Tibial artery (tissue), 4 donors: ENCODE results near the gene PRR7.

ENCODE experiments used
- DNase-seq, 2 donors: peaks; one replicate each; pipeline ENCODE4 v3.0.0-alpha.2; 2019
- H3K27ac ChIP-seq, 2 donors: fragments of 200-600 bp; sonication (generic) in 1 of 2; 1 replicate in 1 of 2; 2 replicates in 1 of 2; pipeline ENCODE4 v1.5.1; 2018 to 2019; ENCODE audit warnings: mild to moderate bottlenecking in 1 of 2
- H3K27me3 ChIP-seq, 2 donors: fragments of 200-600 bp; sonication (generic) in 1 of 2; one replicate each; pipeline versions ENCODE4 v1.5.1 to v1.6.0; 2016 to 2019
- H3K36me3 ChIP-seq, 3 donors: fragments of 200-600 bp; sonication (generic) in 2 of 3; one replicate each; pipeline ENCODE4 v1.5.1; 2016 to 2019; ENCODE audit warnings: mild to moderate bottlenecking in 2 of 3
- H3K4me1 ChIP-seq, 4 donors: fragments of 200-600 bp; sonication (generic) in 2 of 4; 1 replicate in 3 of 4; 2 replicates in 1 of 4; pipeline ENCODE4 v1.5.1; 2016 to 2019
- H3K4me3 ChIP-seq, 2 donors: fragments of 200-600 bp; sonication (generic) in 1 of 2; 1 replicate in 1 of 2; 2 replicates in 1 of 2; pipeline ENCODE4 v1.5.1; 2018 to 2019; ENCODE audit warnings: mild to moderate bottlenecking in 2 of 2
- H3K9me3 ChIP-seq, 3 donors: fragments of 200-600 bp; sonication (generic) in 1 of 3; one replicate each; pipeline ENCODE4 v1.5.1; 2016 to 2019
- intact Hi-C: fragments of 100-400 bp; cut with DNase I; formaldehyde crosslinking; loops from one replicate; pipeline ENCODE4 v1.15.0; 2023; ENCODE audit warnings: low total_unique reads
- TF ChIP-seq, protein P1 (sequence below), 2 experiments: fragments of 200-600 bp in 1 of 2; fragments of 450-650 bp in 1 of 2; IDR thresholded peaks; one replicate each; pipeline ENCODE4 v1.5.1; 2017 to 2019; ENCODE audit warnings: antibody characterized with exemption in 2 of 2, mild to moderate bottlenecking in 1 of 2, moderate library complexity in 1 of 2

The PRR7 gene

DNA sequence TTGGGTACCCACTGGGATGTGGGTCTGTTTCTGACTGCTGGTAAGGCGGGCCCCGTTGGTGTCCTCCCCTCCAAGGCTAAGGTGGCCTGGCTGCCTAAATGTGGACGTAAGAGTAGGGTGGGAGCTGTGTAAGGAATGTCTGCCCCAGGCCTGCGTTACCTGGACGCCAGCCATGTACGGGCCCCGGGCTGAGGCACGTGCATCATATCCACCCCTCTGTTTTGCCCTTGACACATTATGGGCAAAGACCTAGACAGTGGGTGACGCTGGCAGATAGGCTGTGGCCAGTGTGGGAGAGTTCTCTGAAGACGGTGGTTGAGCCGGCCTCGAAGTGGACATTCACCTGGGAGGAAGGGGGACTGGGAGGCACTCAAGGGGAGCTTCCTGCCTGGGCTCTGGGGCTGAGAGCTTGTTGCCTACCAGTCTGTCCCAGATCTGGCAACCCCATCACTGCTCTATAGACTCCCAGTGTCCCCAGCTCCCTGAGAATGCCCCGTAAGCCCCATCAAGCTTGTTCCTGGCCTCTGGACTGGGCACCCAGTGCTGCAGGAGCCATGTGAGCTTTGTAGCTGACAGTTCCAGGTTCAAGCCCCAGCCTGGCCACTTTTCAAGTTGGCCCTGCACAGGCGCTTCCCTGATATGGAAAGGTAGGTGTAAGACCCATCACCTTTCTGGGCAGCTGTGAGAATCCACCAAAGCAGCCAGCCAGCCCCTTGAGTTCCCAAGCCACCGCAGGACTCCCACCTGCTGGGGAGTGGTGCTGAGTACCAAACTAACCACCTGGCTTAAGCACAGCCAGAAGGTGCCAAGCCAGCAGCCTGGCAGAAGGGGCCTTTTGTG lies 3.2 kb upstream of the PRR7 start:
- intact Hi-C loops: no loop called here
- peaks cover 9 to 46% (median 20%) of the 10 kb centered on the region in 3 donors for H3K36me3 ChIP-seq
- no peaks in the 10 kb centered on the region for H3K27me3 ChIP-seq
- no peak for DNase-seq
- H3K4me1 ChIP-seq: peaks cover 0 to 28% (median 24%) of the 10 kb centered on the region in 4 donors
- TF ChIP-seq, protein P1, sequence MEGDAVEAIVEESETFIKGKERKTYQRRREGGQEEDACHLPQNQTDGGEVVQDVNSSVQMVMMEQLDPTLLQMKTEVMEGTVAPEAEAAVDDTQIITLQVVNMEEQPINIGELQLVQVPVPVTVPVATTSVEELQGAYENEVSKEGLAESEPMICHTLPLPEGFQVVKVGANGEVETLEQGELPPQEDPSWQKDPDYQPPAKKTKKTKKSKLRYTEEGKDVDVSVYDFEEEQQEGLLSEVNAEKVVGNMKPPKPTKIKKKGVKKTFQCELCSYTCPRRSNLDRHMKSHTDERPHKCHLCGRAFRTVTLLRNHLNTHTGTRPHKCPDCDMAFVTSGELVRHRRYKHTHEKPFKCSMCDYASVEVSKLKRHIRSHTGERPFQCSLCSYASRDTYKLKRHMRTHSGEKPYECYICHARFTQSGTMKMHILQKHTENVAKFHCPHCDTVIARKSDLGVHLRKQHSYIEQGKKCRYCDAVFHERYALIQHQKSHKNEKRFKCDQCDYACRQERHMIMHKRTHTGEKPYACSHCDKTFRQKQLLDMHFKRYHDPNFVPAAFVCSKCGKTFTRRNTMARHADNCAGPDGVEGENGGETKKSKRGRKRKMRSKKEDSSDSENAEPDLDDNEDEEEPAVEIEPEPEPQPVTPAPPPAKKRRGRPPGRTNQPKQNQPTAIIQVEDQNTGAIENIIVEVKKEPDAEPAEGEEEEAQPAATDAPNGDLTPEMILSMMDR (IDR thresholded peaks at IDR 0.05): no peak
- H3K4me3 ChIP-seq: no peak overlapping the region
- H3K27ac ChIP-seq: no peak overlapping the region
- no peaks in the 10 kb centered on the region for H3K9me3 ChIP-seq

DNA sequence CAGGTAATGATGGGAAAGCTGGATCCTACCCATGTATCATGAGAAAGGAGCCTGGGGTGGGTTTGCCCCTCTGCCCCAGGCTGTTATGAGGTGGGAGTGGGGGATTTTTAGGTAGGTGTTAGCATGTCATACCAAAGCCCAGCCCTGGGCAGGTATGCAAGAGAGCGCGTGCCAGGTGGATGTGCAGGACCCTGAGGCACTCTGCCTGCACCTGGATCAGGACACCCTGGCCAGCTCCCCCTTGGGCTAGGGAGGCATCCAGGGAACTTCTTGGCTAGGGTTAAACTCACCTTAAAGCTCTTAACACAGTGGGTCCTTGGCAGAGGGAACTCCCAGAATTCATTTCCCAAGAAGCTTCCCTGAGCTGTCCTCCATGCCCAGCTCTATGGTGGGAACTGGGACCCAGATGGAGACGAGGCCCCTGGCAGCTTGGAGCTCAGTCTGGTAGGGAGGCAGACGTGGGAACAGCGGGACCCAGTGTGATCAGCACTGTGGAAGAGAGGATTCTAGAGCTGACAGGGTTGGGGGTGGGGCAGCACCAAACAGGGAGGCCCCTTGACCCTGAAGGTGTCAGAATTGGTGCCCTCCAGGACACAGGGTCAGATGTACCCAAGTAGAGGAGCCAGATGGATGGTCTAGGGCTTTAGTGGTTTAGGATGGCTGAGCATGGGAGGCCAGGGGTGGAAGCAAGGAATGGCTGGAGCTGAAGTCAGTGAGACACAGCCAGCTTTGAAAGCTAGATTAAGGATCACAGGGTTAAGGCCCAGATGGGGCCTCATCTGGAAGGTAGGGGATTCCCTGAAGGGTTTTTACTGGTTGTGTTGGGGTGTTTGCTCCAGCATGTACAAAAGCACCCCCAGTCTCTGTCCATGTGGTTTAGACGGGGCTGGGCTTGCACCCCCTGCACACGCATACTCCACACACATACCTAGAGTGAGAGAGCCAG lies 2.2 kb upstream of the PRR7 start:
- TF ChIP-seq, protein P1 (IDR thresholded peaks at IDR 0.05): no peak
- intact Hi-C loops: no loop called here
- no peak overlapping the region for H3K27ac ChIP-seq
- no peak for DNase-seq
- peaks cover 0 to 10% of the 10 kb centered on the region in 2 donors for H3K27me3 ChIP-seq
- peaks cover 9 to 36% (median 20%) of the 10 kb centered on the region in 3 donors for H3K36me3 ChIP-seq
- no peaks in the 10 kb centered on the region for H3K9me3 ChIP-seq
- H3K4me3 ChIP-seq: no peak overlapping the region
- H3K4me1 ChIP-seq: peaks cover 0 to 28% (median 26%) of the 10 kb centered on the region in 4 donors

DNA sequence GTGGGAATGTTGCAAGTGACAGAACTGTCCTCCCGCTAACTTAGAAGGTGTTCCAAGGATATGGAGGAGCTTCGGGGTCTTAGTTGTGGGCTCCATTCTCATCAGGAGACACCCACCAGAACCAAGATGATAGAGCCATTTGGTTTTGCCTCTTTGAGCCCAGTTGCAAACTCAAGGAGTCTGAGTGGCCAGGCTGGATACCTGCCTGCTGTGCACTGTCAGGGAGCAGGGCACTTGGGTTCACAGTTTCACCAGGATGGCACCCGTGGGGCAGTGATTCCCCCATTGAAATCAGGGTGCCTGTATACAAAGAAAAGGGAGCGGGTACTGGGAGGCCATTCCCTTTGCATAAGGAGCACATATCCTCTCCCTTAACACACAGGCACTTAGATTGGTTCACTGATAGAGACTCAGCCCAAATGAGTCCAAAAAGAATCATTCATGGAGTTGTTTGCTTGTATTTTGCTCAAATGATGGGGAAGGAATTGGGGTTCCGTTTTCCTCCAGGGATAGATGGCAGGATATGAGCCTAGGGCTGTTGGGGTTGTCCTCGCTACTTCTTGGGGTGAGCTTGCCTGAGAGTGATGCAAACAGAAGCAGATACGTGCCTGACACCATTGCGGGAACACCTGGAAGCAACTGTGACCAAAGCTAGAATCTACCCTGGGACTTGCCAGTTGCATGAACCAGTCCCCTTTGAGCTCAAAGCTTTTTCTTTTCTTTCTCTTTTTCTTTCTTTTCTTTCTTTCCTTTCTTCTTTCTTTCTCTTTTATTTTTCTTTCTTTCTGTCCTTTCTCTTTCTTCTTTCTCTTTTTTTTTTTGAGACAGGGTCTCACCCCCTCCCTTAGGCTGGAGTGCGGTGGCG lies 1.3 kb upstream of the PRR7 start:
- no peaks in the 10 kb centered on the region for H3K9me3 ChIP-seq
- intact Hi-C loops: no loop called here
- H3K4me3 ChIP-seq: no peak overlapping the region
- no peak overlapping the region for H3K27ac ChIP-seq
- H3K36me3 ChIP-seq: peaks cover 9 to 31% (median 20%) of the 10 kb centered on the region in 3 donors
- TF ChIP-seq, protein P1 (IDR thresholded peaks at IDR 0.05): no peak
- peaks cover 0 to 28% (median 26%) of the 10 kb centered on the region in 4 donors for H3K4me1 ChIP-seq
- DNase-seq: no peak
- H3K27me3 ChIP-seq: peaks cover 0 to 19% of the 10 kb centered on the region in 2 donors

DNA sequence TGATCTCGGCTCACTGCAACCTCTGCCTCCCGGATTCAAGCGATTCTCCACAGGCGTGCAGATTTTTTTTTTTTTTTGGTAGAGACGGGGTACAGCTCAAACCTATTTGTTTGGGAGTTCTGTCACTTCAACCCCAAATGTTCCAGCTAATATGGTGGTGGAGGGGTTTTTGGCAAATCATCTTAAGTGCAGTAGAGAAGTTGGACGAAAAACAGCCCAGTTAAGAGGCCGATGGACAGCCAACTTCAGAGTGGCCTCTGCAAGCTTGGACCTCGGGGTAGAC lies 756 bp upstream of the PRR7 start:
- no peak for DNase-seq
- Histone ChIP-seq H3K9me3 (no peaks in the 10 kb centered on the region), H3K27ac (no peak overlapping the region), H3K4me3 (peak overlapping the region in 1 of 2 donors; percentile 58), H3K4me1 (peaks cover 0 to 28% (median 26%) of the 10 kb centered on the region in 4 donors), H3K36me3 (peaks cover 7 to 25% (median 16%) of the 10 kb centered on the region in 3 donors), H3K27me3 (peaks cover 0 to 24% of the 10 kb centered on the region in 2 donors)
- intact Hi-C loops: no loop called here
- TF ChIP-seq, protein P1 (IDR thresholded peaks at IDR 0.05): no peak

DNA sequence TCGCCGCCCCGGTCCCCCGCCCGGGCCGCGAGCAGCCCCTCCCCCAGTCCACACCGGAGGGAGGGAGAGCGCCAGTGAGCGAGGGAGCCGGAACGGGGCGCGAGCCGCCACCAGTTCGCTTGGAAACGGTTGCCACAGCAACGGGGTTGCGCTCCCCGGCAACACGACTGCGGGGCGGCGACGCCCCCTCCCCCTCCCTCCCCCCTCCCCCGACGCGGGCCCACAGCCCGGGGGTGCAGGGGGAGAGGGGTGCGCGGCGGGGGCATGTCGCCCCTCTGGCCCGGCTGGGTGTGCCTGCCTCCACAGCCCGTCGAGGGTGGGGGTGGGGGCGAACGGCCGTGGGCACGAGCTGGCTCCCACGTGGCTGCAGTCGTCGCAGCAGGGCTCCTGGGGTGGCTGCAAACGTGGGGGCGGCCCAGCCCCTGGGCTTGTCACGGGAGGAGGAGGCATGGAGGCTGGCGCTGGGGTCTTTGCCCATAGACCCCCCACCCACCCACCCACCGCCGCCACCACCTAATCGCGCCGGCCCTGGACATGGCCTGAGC lies 524 bp downstream of the PRR7 start:
- H3K27me3 ChIP-seq: peaks cover 0 to 33% of the 10 kb centered on the region in 2 donors

More for the DNA sequence above, 524 bp downstream of the PRR7 start:
- TF ChIP-seq, protein P1 (IDR thresholded peaks at IDR 0.05): no peak
- Histone ChIP-seq H3K4me3 (peak overlapping the region; percentile 48 to 58), H3K27ac (peak overlapping the region in 1 of 2 donors; percentile 7), H3K9me3 (no peaks in the 10 kb centered on the region), H3K36me3 (peaks cover 0 to 12% (median 4%) of the 10 kb centered on the region in 3 donors), H3K4me1 (peaks cover 0 to 28% (median 26%) of the 10 kb centered on the region in 4 donors)
- no peak for DNase-seq
- intact Hi-C loops: no loop called here
